GM21390 (cell line): ENCODE results near the gene MYCBP2.
"Not testable (repeated sequence)": the region's sequence is repeated elsewhere in the genome, so short reads cannot be mapped to it uniquely, and the experiment has no call there.

Source experiments
- ATAC-seq: cut with Tn5 transposase; IDR thresholded peaks from one replicate; pipeline ENCODE4 v1.9.1; 2021; ENCODE audit not compliant: unreplicated experiment

Gene MYCBP2

GRCh38 chr13:77040835-77041234, 286.1 kb downstream of the MYCBP2 start:
- ATAC-seq = no peak

- no peak for ATAC-seq
Measured at GRCh38 chr13:77040076-77040475, 286.8 kb downstream of the MYCBP2 start.

GRCh38 chr13:77038907-77039480, 287.9 kb downstream of the MYCBP2 start:
- ATAC-seq = no peak

DNA sequence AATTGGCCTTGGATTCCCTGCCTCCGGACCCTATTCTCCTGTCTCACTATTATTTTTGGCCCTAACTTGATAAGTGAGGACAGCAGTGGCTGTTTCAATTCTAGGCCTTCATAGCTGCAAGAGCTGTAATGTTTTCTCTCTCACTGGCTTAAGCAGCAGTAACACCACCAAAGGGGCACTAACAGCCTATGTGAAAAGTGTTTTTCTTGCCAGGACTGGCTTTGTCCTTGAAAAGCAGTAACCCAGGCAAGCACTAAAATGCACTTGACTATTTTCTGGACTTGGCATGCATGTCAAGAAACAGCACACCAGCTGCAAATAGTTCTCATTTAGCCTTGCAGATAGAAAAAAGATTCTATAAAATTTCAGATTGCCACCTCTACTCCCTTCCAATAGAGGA, 290.6 kb downstream of the MYCBP2 start:
- ATAC-seq = no peak

DNA sequence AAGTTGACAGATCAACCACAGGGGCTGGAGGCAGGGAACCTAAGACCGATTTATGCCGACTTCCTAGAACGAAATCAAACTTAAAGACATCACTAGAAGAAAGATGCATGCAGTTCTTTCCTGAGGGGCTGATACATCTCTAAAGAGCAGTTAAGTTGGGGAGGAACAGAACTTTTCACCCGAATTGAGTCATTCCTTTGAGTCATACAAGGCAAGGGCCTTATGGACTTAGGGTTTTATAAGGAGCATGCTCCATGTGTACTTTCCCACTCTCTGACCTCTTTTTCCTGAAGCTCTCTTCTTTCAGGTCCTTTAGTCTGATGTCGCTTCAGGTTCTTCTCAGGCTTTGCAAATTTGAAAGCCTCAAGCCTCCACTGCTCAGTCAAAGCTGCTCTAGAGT, 292.0 kb downstream of the MYCBP2 start:
- ATAC-seq = no peak

GRCh38 chr13:77033717-77034302, 293.1 kb downstream of the MYCBP2 start:
- ATAC-seq = no peak

DNA sequence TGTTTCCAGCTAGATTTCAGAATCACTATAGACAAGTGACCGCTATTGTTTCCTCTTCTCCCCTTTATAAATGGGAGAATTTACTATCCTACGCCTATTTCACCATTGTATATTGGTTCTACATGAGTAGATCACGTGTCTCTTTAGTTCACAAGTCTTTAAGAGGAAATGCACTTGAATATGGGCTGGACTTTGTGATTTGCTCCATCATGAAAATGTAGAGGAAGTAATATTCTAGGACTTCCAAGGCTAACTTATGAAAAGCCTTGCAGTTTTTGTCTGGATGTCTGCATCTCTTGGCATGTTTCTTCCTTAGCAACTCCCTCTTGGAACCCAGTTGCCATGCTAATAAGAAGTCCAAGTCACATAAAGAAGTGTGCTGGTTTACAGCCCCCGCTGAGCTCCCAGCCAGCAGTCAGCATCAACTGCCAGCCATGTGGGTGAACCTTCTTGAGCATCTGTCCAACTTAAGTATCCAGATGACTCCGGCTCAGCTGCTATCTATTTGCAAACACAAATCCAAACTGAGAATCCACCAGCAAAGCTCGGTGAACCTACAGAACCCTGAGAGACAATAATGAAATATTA, 295.1 kb downstream of the MYCBP2 start:
- no peak for ATAC-seq

DNA sequence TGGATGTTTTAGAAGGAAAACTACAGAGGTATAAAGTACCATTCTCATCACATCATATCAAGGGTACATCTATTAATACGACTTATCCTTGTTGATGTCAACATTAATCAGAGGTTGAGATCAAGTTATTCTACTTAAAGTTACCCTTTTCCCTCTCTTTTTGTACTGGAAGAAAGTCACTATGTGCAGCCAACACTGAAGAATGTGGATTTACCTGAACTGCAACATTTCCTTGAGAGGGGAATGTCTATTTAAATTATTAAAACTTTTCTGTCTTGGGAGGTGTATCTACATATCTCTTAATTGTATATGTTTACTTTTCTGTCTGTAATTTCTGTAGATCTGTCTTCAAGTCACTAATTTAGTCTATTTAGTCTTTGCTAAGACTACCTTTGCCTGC, 297.5 kb downstream of the MYCBP2 start:
- ATAC-seq = no peak

DNA sequence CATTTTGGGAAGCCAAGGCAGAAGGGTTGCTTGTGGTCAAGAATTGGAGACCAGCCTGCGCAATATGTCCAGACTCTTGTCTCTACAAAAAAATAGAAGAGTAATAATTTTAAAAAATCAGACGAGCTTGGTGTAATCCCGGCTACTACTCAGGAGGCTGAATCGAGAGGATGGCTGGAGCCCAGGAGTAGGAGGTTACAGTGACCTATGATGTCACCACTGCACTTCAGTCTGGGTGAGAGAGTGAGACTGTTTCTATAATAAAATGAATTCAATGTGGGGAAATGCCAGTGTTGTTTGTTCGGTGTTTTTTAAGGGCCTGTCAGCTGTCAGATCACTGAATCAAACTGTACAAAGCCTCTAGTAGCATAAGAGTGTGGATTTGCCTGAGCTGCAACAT, 298.7 kb downstream of the MYCBP2 start:
- ATAC-seq = no peak

DNA sequence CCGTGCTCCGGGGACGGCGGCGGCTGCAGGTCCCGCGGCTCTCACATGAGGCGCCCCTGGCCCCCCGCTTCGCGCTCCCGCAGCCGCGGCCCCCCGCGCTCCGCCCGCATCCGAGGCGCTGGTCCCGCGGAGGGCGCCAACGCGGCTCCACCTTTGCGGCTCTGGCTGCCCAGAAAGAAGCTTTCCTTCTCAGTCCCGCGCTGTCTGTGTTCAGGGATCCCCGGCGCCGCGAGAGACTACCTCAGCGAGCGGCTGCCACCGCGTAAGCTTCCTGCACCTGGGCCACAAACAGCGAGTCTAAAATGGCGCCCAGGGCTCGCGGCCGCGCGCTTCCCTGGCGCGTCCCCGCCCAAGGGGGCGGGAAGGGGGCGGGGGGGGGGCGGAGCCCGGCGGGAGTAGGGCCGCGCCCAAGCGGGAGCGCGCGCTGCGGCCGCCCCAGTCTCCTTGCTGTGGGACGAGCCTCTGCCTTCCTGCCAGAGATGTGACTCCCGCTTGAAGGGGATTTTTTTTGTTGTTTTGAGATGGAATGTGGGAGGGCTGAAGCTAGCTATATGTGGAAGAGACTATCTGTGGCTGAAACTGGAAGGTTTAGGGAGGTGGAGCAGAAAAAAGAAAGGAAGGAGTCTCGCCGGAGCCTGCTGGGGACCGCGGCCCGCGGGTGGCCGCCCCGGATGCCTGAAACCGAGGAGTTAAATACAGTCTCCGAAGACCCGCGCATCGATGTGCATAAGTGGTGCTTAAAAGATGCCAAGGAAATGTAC, 299.9 kb downstream of the MYCBP2 start, which contains the start of gene FBXL3:
Gene FBXL3 (minus strand): TSS at position 299 of the 761 bp plus-strand sequence. CDS start 5,299 bp downstream, outside the sequence.
- peak; percentile 56 for ATAC-seq

DNA sequence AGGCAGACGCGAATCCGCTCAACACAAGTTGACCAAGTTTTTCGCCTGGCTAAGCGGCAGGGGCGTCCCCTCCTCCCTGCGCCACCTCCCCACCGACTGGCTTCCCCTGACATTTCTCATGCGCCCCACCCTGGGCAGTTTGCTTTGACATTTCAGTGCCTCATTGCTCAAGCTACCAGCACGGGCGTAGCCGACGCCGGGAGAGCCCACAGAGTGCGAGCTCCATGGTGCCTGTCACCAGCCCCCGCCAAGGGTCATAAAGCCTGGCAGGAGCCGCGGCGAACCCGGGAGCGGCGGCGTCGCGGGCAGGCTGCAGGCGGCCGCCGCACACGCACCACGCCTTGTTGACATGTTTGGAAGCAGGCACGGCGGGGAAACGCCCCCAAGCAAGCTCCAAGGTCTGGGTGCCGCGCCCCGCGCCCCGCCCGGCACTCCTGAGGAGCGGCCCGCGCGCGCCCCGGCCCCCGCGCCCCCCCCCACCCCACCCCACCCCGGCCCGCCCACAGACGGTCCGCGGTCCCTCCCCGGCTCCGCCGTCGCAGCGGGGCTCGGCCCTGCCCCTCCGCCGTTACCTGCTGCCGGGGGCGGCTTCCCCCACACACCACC, 300.5 kb downstream of the MYCBP2 start:
- peak; percentile 59 for ATAC-seq

- no peak for ATAC-seq
Measured at GRCh38 chr13:77022341-77022740, 304.6 kb downstream of the MYCBP2 start.

GRCh38 chr13:77019756-77020155, 307.1 kb downstream of the MYCBP2 start:
- ATAC-seq = no peak

DNA sequence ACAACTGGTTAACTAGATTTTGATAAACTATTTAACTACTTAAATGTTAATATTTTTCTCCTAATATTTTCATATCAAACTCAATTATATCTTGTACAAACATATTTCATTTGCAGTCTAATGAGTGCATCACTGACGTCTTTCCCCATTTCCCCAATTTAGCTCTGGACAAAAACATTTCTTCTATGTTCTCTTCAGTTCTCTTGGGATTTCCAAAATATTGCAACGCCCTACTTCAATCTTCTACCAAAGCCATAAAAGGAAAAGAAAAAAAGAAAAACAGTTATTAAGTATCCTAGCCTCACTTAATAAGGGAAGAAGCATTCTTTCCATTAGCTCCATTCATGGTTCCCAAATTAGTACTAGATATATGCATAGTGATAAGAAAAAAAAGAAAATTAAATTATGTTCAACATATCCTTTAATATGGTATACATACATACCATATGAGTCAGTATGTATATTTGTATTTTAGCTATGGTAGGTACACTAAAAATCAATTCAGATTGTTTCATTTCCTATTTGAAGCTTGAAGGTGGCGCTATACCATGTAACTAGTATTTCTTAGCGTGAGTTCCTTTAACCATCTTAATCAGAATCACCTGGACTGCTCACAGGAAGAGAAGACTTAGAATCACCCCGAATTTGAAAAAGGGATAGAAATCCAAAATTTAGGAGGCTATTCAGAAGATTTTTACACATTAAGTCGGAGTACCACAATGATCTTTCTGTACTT, 309.8 kb downstream of the MYCBP2 start:
- no peak for ATAC-seq

- no peak for ATAC-seq
Measured at GRCh38 chr13:77016251-77016812, 310.6 kb downstream of the MYCBP2 start.

DNA sequence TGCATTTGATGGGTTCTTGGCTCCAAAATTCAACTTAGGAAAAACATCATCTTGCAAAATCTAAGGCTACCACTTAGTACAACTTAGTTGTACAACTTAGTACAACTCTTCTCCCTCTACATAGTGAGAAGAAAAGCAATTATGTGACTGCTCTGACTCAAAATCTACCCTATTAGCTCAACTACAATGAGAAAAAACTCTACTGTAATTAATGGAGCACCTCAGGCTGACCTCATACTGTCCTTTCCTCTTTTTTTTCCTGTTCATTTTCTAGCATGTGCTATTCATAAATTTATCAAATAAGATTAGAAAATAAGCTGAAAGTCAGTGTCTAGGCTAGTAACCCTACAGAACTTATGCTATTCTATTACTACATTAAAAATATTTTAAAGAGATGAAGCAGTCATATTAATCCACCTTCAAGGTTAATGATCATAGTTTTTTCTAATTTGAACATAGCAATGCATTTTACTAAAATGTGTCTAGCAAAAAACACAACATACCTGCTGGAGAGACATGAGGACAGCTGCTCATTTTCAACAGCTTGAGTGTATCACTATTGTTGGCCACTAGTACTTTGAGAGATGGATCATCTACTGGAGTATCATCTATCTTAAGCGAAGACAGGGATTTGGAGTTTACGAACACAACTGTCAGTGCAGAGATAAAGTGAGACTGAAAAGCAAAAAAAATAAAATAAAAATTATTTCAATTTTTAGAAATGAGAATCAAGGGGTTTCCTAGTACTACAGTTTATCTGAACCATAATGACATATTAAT, 311.8 kb downstream of the MYCBP2 start:
- no peak for ATAC-seq

DNA sequence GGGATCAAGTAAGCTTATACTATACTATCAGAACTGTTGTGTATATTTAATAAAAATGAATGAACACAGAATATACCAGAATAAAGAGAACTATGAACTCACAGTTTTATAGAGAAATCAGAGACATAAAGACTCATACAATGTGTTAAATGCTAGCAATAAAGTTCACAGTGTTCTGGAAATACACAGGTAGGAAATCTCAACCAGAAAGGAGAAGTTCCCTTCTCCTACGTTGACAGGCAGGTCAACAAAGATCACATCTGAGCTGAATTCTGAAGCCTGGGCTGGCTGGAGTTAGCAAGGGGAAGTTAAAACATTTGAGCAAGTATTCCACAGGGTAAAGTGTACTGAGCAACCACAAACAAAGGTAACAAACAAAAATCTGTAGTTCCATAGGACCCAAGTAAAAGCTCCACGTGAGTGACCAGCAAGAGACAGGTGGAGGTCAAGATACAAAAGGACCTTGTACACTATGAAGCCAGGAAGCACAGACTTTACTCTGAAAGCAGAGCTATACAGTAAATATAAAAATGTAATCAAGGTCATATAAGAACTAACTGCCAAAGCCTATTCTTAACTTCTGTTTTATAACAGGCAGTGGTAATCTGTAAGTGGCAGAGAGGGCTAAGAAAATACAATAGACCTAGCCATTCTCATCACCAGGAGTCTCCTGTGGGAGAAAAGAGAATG, 312.9 kb downstream of the MYCBP2 start:
- ATAC-seq = no peak

GRCh38 chr13:77009719-77010118, 317.2 kb downstream of the MYCBP2 start:
- not testable (repeated sequence) for ATAC-seq

DNA sequence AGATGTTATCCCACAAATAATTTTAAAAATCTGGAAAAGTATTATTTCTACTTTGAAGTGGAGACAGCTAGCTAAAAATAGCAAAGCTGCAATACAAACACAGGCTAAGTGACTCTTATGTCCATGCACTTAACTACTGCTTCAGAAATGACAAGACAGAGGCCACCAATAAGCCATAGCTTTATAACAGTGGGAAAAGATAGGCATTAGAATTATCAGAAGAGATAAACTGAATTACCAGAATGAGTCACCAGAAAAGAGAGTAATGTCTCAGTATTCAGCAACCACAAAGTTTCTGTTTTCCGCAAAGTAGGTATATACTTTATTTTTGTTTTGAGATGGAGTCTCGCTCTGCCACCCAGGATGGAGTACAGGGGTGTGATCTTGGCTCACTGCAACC, 317.9 kb downstream of the MYCBP2 start:
- ATAC-seq = peak; percentile 64
